HG02571 (cell line): Measurements from ENCODE around the gene TNS1.

Experiments
- ATAC-seq: cut with Tn5 transposase; IDR thresholded peaks from one replicate; pipeline ENCODE4 v1.9.1; 2021; ENCODE audit warnings: mild to moderate bottlenecking, moderate library complexity; ENCODE audit not compliant: unreplicated experiment

The TNS1 gene

DNA sequence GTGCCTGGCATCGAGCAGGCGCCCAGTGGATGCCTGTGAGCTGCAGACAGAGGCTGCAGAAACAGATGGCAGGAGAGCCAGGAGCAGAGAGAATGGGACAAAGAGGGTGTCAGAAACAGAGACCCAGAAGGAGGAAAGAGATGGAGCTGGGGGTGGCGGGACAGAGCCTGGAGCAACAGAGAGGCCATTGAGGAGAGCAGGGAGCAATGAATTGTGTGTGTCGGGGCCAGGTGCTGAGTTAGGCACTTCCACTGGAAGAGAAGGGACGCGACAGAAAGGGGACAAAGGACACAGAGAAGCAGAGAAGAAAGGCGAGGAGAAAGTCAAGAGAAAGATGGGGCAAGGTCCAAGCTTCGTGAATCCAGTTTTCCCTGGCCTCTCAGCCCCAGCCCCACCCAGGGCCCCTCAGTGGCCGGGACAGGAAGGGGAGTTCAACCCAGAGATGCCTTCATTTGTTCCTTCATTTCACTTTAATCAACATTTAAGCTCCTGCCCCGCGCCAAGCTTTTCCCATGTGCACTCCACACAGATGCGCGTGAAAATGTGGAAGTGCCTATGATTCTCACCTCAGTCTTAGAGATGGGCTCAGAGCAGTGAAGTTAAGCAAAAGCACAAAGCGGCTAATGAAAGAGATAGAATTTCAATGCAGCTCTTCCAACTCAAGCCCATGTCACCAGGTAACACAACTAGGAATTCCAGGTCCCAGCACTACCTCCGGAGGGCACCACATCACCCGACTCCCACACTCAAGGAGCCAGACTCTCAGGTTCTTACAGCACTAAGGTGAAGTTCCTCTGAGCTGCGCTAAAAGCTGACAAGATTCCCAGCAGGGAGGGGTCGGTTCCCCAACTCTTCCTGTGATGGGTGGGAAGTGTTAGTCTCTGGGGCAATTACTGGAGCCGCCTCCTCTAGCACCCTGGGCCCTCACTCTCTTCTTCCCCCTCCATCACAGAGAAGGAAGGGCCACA, 55.1 kb downstream of the TNS1 start:
- ATAC-seq, result no peak

DNA sequence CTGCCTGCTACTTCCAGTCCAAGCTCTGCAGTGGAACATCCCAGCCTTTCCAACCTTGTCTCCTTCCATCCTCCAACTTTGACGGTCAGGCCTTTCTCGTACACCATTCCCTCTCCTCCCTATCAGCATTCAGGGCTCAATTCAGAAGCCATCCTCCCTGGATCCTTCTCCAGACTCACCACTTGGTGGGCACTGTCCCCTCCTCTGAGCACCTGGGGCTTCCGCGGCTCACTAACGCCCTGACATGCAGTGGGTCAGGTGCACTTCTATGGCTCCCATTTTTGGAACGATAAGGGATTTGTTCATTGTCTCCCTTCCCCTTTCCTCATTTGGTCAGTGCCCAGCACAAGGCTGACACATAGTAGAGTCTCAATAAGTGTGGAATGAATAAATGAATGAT, 56.7 kb downstream of the TNS1 start:
- ATAC-seq, result no peak

DNA sequence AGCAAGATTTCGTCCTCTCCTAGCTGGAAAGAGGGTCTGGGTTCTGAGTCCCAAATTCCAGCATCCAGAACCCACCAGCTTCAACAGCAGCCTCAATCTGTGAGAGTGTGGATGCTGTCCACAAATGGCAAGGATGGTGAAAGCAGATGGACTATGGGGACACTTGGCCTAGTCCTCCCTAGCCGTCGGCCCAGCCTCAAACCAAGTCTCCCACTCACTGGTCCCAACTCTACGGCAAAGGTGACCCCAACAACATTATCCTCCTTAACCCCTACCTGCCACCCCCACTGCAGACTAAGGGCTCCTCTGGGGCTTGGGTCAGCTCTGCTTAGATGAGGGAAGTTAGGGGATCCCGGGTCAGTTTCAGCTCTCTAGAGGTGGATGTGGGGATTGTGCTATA, 57.3 kb downstream of the TNS1 start:
- no peak for ATAC-seq

DNA sequence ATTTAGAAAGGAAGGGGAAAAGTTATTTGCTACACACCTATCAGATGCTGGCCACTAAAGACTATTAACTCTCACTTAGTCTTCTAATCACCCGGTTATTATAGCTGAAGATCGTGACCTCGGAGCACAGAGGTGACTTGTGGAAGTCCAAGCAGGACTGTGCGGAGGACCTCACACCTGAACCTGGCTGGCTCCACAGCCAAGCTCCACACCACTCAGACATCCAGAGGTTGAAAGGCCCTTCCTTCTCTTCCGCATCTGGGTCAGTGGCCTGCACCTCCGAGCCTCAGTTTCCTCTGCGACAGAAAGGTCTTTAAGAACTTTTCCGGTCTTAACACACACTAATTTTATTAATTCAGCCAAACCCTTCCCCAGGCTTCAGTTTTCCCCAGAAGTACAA, 57.9 kb downstream of the TNS1 start:
- ATAC-seq, result no peak

DNA sequence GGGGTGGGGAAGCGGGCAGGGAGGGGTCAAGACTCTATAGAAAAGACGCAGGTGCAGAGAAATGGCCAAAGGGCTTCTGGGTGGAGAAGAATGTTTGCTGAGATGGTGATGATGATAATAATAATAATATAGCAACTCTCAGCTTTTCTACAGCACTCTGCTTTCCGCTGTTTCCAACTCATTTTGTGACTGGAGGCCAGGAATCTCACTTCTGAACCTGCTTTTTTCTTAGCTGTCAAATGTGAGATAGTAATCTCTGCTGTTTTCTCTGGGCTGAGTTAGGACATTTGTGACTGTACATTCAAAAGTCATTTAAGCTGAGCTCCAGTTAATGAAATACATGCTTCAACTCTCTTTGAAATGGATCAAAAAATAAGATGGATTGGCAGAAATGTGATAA, 58.4 kb downstream of the TNS1 start:
- ATAC-seq, result no peak

DNA sequence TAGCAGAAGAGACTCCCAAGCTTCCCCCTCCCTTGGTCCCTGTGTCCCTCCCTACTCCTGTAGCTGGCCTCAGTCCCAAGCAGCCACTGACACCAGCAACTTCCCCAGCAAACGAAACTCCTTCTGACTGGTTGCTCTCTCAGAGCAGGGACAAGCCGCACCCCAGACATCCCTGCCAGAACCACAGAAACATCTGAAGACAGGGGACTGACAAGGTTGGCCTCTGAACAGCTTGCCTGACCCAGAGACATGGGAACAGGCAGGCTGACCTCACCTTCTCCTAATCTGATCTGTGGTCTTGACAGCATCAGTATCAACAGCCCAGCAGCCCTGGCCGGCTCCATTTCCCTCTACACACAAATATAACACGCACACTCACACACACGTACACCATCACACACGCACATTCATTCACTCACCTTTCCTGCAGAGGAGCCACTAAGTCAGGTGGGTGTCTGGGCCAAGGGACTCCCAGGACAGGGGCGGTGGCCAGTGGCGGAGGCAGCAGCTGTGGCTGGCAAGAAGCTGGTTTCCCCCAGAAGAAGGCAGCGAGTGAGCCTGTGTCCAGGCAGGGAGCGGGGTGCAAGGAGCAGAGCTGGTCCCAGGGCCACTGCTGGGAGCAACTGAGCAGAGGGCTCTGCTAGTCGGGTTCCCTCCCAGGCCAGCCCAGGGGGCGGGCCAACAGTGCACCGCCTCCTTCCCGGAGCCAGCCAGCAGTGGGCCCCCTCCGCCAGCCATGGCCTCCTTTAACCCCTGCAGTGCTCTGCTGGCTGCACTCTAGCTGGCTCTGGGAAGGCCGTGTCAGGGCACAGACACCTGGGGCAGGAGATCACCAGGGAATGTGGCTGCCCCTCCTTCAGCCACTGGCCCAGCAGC, 59.1 kb downstream of the TNS1 start:
- no peak for ATAC-seq

DNA sequence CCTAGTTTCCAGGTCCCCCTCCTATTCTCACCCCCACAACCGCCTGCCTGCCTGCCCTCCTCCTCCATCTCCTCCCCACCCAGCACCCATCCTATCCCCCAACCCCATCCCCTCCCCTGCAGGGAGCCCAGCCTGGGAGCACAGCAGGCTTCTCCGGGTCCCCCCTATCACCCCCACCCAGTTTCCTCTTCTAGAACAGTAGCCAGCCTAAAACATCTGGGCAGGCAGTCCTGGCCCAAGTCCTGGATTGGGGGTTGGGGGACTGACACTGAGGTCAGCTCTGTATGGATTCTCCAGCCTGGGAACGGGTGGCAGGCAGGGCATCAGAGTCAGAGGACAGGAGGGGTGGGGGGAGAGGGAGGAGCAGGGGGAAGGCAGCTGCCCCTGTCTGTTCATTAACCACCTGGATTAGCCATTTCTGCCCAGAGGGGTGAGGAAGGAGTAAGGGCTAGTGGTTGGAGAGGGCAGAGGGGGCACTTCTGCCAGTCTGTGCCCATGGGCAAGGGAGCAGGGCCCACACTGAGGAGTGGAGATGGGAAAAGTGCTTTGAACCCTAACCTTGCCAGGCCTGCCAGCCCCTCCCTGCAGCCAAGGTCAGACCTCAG, 60.0 kb downstream of the TNS1 start:
- no peak for ATAC-seq

DNA sequence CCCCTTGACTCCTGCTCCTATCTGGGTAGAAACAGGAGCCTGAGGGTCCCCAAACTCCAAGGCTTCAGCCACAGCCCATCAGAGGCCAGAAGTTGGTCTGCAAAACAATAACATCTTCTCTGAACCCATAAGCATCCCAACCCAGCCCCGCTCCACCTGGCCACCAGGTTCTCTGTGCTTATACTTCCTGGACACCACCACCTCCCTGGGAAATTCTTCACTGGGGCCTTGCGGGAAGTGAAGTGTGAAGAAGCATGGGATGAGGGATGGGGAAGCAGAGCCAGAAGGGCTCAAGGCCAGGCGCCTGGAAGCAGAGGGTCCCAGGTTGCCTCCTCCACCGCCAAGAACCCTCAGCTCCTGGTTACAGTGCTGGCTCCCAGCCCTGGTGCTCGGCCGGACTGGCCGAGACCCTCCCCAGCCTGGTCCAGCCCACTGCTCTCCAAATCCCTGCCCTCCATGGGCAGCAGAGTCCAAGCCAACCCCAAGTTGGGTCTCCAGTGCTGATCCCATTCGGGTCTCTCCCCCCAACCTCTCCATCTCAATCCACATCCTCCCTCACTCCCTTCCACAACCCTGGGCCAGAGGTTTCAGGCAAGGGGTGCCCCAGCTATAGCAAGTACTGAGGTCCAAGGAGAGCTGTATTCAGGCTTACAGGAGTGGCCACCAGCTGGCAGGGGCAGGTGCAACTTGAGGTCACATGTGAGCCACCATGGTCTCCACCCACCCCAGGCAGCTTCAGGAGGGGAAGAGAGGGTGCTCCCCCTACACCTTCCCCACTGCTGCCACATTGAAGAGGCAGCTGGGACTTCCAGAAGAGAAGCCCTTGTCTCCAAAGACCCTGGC, 60.7 kb downstream of the TNS1 start:
- ATAC-seq, result no peak

DNA sequence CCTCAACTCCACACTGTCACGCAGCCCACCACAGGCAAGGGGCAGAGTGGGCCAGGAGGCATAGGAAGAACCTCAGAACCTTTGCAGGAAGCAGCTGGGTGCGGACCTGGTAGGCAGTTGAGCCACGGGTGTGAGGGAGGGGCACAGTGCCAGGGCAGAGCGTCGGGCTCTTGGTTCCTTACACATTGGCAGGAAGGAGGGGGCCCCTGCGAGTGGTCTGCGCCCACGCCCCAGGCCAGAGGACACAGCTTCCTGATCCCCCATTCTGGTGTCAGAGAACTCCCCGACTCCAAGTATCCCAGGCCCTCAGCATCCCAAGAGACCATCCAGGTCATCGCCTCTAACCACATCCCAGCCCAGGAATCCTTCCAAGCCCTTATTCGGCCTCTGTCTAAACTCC, 61.5 kb downstream of the TNS1 start:
- ATAC-seq, result no peak

DNA sequence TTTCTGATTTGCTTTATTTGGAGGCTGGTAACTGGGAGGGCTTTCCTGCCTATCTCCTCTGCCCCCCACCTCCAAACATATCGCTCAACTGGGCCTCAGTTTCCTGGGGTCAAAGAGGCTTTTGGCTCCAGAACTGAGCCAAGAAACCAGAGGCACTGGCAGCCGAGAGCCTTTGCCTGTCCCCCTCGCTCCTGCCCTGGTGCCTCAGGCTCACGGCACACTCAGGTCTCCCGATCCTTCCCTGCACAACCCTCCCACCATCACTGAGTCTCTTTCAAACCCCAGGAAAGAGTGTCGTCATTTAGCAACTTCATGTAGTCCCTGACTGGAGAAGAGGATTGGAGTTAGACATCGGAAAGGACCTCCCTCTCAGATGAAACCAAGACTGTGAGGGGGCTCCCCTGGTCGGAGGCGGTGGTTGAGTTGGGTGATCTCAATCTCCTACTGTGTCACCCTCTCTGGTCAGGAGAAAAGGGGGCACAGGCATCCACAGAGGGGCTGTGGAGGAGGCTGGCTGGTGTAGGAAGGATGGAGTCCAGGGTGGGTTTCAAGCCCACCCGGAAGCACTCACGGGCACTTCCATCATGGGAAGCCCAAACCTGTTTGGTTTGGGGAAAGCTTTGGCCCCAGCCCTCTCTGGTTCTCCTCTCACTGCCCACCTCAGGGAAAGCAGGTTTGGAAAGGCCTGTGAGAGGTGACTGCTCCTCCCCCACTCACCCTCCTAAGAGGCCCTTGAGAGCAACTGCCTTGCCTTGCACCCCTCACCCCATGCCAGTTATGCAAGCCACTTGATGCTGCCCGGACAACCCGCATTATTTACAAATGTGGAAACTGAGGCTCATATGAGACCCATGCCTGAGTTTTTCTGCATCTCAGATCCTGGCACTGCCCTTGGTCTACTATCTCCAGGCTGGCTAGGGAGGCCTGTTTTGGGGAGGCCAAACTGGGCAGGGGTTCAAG, 62.3 kb downstream of the TNS1 start:
- no peak for ATAC-seq

DNA sequence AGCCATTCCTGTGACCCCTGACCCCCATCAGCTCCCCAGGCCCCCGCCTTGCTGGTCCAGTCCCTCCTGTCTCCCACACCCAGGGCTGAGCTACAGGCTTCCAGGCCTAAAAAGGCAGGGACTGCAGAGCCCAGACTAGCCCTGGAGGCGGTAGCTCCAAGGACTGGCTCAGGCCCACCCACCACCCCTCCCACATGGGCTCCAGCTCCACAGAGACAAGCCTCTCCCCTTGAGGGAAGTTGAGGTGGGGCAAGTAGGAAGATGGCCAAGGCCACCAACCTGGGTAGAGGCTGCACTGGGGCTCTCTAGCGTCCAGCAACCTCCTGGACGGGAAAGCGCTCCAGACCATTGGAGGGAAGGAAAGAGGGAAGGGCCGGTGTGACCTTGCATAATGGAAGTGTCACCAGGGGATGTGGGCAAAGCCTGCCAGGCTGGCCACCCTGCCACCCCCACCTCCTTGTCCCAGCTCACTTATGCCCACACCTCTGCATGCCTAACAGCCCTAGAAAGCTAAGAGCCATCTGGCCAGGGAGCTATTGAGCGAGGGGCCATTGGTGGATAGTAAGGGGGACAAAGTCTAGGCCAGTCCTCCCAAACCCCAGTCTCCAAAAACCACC, 63.1 kb downstream of the TNS1 start:
- no peak for ATAC-seq

DNA sequence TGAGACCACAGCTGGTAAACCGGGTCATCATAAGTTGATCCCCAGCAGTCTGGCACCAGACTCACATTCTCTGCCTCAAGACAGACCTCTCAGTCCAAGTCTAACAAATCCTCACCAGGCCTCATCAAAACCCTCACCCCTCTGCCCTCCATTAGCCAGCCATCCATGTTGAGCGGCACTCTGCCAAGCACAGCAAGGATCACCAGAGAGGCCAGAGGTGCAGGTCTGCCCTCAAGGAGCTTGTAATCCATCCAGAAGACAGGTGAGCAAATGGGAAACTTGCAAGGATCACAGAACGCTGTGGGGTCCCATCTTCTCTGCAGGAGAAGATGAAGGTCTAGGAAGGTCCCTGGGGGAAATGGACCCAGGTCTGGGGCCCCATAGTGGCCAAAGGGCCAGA, 63.6 kb downstream of the TNS1 start:
- ATAC-seq, result no peak

DNA sequence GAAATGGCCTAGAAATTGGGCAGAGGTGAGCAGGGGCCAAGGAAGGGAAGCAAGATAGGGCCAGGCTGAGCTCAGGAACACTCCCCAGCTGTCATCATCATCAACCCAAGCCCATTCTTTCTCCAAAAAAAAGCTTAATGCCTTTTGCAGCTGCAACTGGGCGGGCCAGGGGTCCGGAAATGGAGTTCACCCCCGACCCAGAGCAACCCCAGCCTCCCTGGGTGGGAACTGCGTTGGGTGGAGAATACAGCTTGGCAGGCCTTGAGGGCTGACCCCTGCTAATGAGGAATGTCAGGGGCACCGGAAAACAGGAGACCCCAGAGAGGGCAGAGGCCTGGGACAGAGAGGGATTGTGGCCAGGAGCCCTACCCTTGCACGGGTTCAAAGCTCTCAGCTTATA, 64.8 kb downstream of the TNS1 start:
- ATAC-seq, result no peak

DNA sequence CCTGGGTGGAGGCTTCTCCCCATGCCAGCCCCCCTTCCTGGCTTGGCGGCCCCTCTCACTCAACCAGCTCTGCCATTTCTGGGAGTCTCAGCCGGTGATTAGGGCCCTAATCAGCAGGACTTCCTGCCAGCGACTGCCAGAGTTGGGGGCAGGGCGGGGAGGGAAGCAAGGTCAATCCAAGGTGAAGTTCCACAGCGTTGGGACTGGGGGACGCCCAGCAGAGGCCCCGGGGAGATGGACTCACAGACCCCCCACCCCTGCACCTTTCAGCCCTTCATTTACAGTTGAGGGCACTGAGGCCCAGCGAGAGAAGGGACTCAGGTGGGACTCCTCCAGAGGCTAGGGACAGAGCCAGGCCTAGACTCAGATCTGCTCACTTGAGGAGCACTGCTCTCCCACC, 65.3 kb downstream of the TNS1 start:
- no peak for ATAC-seq

DNA sequence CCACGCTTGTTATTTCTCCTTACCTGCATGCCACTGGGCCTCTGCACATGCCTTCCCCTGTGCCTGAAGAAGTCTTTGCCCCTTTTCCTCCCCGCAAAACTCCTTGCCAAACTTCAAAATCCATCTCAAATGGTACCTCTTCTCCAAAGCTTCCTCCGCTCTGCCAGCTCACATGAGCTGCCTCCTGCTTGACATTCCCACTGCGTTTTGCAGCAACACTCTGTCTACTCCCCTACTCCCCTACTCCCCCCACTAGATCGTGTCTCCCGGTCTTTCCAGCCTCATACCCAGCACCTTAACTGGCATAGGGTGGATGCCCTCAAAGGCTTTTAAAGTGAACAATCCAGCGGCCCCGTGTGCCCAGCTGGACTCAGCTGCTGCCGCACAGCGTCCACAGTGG, 65.8 kb downstream of the TNS1 start:
- ATAC-seq, result no peak

DNA sequence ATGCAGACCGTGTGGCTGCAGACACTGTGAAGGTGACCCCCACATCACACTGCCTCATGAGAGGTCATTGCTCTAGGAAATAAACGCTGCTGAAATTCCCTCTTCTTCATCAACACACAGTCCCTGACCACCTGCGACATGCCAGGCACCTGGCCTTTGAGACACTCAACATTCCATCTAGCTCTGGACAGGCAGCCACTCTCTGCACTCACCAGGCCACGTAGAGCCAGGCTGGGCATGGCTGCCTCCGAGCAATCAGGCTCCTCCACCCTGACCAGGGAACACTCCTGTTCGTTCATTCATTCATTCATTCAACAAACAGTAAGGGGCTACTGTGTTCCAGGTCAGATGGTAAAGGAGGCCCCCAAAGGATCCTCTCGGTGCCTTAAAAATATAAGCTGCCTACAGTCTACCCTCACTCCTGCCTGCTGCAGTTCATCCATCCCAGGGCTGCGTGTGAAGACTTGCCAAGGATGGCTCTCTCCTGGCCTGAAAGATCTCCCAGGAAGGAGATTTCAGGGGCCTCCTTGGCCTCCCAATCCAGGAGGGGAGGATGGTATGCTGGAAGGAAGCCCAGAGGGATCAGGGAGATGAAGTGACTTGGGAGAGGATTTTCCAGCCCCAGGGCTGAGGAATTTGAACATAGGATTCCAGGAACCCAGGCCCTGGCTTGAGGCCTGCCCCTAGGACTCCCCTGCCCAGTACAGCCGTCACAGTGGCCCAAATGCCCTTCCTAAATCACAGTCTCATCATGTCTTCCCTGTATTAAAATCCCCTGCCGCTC, 66.7 kb downstream of the TNS1 start:
- ATAC-seq, result no peak

DNA sequence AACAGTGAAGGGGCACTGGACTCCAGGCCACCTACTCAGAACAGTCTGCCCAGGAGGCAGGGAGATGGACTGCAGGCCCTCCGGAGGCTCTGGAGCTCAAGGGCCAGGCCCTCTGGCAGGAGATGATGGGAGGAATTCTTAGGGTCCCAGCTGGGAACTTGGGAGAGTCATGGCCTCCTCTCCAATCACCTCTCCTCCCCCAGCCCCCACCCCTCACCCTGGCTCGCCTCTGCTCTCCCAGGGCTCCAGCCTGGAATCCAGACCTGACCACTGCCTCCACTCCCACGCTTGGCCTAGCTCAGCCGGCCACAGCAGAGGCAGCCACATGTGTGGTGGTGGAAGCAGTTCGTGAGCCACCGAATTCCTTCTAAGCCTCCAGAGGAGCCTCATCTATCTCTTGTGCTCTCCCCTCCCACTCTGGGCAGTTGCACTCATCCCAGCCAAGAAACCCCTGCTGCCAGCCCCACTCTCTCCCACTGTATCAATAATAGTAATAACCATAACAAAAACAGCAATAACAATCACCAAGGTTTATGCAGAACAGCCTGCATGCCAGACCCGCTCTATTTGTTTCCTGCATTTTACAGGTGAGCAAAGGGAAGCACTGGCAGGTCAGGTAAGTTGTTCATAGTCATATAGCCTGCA, 67.4 kb downstream of the TNS1 start:
- ATAC-seq, result no peak
